H1 (cell line): Measurements from ENCODE around the gene PRICKLE1. TPM values are rescaled to one million over a fixed set of nuclear protein-coding genes. Genes with fewer than 3 reads are reported as not detected.

Experiments
- BACH1 ChIP-seq: IDR thresholded peaks from 2 replicates; pipeline ENCODE4 v1.6.1; 2012; ENCODE audit warnings: low read length, improper control_type of control experiment
- CHD1 ChIP-seq: IDR thresholded peaks from 2 replicates; pipeline ENCODE4 v1.6.1; 2012; ENCODE audit warnings: low read depth, low read length, improper control_type of control experiment
- EP300 ChIP-seq, 2 experiments: IDR thresholded peaks; 1 replicate in 1 of 2; 2 replicates in 1 of 2; pipeline ENCODE4 v1.6.1; 2011 to 2012; ENCODE audit warnings: low read depth in 2 of 2, low read length in 2 of 2, mild to moderate bottlenecking in 2 of 2, borderline replicate concordance in 1 of 2, inconsistent platforms in 1 of 2, moderate library complexity in 1 of 2
- FOSL1 ChIP-seq: IDR thresholded peaks from 2 replicates; pipeline ENCODE4 v1.6.1; 2011; ENCODE audit warnings: mild to moderate bottlenecking, low read depth, low read length, moderate library complexity; ENCODE audit not compliant: insufficient read depth
- GTF2F1 ChIP-seq: IDR thresholded peaks from 2 replicates; pipeline ENCODE4 v1.6.1; 2012; ENCODE audit warnings: low read depth, low read length, improper control_type of control experiment, borderline replicate concordance
- RNF2 ChIP-seq: fragments of 200-900, 300-1000 bp; sonication (generic); IDR thresholded peaks from 2 replicates; pipeline ENCODE4 v1.7.1; 2016; ENCODE audit warnings: borderline replicate concordance, low read depth, mild to moderate bottlenecking, antibody characterized with exemption, low read length; ENCODE audit not compliant: poor library complexity, severe bottlenecking; ENCODE audit errors: missing control alignments
- SP1 ChIP-seq: IDR thresholded peaks from 2 replicates; pipeline ENCODE4 v1.6.1; 2011; ENCODE audit warnings: low read depth, low read length
- polyA plus RNA-seq, 7 experiments: library from polyadenylated mRNA; depleted of rRNA in 3 of 7; stranded (reverse) in 5 of 7; unstranded in 2 of 7; fragments of >200 nt in 5 of 7; fragments of 200-250 nt in 2 of 7; gene quantifications; 1 replicate in 5 of 7; 2 replicates in 1 of 7; 4 replicates in 1 of 7; pipeline versions ENCODE4 v1.2.1 to v1.2.3, GENCODE V29; 2011 to 2013; ENCODE audit warnings: missing spikeins in 2 of 7, mixed read lengths in 2 of 7
- total RNA-seq: library from RNA; stranded (reverse); fragmentation: NEBNext Ultra II Directional; extraction: Animal tissue kit (Norgen Biotek cat#: 25700); gene quantifications from 2 replicates; pipeline ENCODE4 v1.2.1, GENCODE V29; 2021
- TF ChIP-seq, protein P1 (sequence below): fragments of 300-600 bp; sonication (generic); IDR thresholded peaks from 2 replicates; pipeline ENCODE4 v1.7.1; 2012; ENCODE audit warnings: low read length, moderate library complexity, mild to moderate bottlenecking, inconsistent platforms; ENCODE audit not compliant: insufficient replicate concordance
- TF ChIP-seq, protein P2 (sequence below): IDR thresholded peaks from 2 replicates; pipeline ENCODE4 v1.6.1; 2012; ENCODE audit warnings: inconsistent platforms

Gene PRICKLE1
- total and polyA plus RNA-seq, 2 of the 8 experiments (the other 6 are each of a cell fraction or from before 2014, with no cell fraction given): 14.0 to 22.4 TPM

DNA sequence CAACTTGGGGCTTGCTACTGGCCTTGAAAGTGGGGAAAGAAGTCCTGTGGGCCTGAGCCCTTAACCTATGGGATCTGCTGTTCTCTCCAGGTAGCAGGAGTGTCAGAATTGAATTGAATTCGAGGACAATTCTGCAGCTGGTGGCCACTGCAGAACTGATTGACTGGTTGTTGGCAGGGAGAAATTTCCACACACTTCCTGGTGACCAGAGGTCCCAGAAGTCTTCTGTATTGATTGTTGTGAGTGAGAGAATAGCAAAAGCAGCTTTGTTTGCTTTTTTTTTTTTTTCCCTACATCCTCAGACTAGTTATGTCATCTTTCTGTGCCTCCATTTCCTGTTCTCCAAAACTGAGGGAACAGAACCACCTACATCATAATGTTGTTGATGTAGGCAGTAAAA, 64.1 kb downstream of the PRICKLE1 start (continued):
- TF ChIP-seq, protein P1, sequence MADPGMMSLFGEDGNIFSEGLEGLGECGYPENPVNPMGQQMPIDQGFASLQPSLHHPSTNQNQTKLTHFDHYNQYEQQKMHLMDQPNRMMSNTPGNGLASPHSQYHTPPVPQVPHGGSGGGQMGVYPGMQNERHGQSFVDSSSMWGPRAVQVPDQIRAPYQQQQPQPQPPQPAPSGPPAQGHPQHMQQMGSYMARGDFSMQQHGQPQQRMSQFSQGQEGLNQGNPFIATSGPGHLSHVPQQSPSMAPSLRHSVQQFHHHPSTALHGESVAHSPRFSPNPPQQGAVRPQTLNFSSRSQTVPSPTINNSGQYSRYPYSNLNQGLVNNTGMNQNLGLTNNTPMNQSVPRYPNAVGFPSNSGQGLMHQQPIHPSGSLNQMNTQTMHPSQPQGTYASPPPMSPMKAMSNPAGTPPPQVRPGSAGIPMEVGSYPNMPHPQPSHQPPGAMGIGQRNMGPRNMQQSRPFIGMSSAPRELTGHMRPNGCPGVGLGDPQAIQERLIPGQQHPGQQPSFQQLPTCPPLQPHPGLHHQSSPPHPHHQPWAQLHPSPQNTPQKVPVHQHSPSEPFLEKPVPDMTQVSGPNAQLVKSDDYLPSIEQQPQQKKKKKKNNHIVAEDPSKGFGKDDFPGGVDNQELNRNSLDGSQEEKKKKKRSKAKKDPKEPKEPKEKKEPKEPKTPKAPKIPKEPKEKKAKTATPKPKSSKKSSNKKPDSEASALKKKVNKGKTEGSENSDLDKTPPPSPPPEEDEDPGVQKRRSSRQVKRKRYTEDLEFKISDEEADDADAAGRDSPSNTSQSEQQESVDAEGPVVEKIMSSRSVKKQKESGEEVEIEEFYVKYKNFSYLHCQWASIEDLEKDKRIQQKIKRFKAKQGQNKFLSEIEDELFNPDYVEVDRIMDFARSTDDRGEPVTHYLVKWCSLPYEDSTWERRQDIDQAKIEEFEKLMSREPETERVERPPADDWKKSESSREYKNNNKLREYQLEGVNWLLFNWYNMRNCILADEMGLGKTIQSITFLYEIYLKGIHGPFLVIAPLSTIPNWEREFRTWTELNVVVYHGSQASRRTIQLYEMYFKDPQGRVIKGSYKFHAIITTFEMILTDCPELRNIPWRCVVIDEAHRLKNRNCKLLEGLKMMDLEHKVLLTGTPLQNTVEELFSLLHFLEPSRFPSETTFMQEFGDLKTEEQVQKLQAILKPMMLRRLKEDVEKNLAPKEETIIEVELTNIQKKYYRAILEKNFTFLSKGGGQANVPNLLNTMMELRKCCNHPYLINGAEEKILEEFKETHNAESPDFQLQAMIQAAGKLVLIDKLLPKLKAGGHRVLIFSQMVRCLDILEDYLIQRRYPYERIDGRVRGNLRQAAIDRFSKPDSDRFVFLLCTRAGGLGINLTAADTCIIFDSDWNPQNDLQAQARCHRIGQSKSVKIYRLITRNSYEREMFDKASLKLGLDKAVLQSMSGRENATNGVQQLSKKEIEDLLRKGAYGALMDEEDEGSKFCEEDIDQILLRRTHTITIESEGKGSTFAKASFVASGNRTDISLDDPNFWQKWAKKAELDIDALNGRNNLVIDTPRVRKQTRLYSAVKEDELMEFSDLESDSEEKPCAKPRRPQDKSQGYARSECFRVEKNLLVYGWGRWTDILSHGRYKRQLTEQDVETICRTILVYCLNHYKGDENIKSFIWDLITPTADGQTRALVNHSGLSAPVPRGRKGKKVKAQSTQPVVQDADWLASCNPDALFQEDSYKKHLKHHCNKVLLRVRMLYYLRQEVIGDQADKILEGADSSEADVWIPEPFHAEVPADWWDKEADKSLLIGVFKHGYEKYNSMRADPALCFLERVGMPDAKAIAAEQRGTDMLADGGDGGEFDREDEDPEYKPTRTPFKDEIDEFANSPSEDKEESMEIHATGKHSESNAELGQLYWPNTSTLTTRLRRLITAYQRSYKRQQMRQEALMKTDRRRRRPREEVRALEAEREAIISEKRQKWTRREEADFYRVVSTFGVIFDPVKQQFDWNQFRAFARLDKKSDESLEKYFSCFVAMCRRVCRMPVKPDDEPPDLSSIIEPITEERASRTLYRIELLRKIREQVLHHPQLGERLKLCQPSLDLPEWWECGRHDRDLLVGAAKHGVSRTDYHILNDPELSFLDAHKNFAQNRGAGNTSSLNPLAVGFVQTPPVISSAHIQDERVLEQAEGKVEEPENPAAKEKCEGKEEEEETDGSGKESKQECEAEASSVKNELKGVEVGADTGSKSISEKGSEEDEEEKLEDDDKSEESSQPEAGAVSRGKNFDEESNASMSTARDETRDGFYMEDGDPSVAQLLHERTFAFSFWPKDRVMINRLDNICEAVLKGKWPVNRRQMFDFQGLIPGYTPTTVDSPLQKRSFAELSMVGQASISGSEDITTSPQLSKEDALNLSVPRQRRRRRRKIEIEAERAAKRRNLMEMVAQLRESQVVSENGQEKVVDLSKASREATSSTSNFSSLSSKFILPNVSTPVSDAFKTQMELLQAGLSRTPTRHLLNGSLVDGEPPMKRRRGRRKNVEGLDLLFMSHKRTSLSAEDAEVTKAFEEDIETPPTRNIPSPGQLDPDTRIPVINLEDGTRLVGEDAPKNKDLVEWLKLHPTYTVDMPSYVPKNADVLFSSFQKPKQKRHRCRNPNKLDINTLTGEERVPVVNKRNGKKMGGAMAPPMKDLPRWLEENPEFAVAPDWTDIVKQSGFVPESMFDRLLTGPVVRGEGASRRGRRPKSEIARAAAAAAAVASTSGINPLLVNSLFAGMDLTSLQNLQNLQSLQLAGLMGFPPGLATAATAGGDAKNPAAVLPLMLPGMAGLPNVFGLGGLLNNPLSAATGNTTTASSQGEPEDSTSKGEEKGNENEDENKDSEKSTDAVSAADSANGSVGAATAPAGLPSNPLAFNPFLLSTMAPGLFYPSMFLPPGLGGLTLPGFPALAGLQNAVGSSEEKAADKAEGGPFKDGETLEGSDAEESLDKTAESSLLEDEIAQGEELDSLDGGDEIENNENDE: no peak
- TF ChIP-seq CHD1: no peak
- no peak for TF ChIP-seq GTF2F1
- TF ChIP-seq RNF2: no peak
- TF ChIP-seq, protein P2, sequence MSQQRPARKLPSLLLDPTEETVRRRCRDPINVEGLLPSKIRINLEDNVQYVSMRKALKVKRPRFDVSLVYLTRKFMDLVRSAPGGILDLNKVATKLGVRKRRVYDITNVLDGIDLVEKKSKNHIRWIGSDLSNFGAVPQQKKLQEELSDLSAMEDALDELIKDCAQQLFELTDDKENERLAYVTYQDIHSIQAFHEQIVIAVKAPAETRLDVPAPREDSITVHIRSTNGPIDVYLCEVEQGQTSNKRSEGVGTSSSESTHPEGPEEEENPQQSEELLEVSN: no peak
- no peak for TF ChIP-seq SP1
- no peak for TF ChIP-seq FOSL1
- no peak for TF ChIP-seq BACH1
- TF ChIP-seq EP300 (IDR thresholded peaks at IDR 0.05; ENCODE audit: borderline replicate concordance in 1 of 2, low read depth in 2 of 2, low read length in 2 of 2): no peak
